Activated CD4-positive, alpha-beta T cell treated with anti-CD3 and anti-CD28 coated beads for 36 hours (primary cell): ENCODE measurements around the gene RBMS1. TPM values are rescaled to one million over a fixed set of nuclear protein-coding genes. Genes with fewer than 3 reads are reported as not detected.

Source experiments
- ATAC-seq: fragments of 200-7000 bp; cut with Tn5 transposase; one replicate; pipeline ENCODE4 v1.10.0; 2021; ENCODE audit warnings: mild to moderate bottlenecking, moderate library complexity
- CTCF ChIA-PET: fragments of 350-600 bp; sonication (Branson Sonifier 250); formaldehyde crosslinking; loops from one replicate; lab custom pipeline; 2021; ENCODE audit warnings: antibody characterized with exemption; lab: Charles Lee
- POLR2A ChIA-PET: fragments of 350-600 bp; sonication (Branson Sonifier 250); formaldehyde crosslinking; loops from one replicate; lab custom pipeline; 2021; ENCODE audit warnings: antibody characterized with exemption, inconsistent platforms; lab: Charles Lee
- DNase-seq: peaks from one replicate; pipeline ENCODE4 v3.0.0-alpha.2; 2020
- H3K27ac Mint-ChIP-seq: one replicate; pipeline ENCODE4 v1.8.0; 2021; ENCODE audit warnings: mixed read lengths
- H3K27me3 Mint-ChIP-seq: one replicate; pipeline ENCODE4 v1.8.0; 2021; ENCODE audit warnings: mixed read lengths
- H3K36me3 Mint-ChIP-seq: one replicate; pipeline ENCODE4 v1.8.0; 2021; ENCODE audit warnings: low read depth, mixed read lengths
- H3K4me1 Mint-ChIP-seq: one replicate; pipeline ENCODE4 v1.8.0; 2021; ENCODE audit warnings: mixed read lengths
- H3K4me3 Mint-ChIP-seq: one replicate; pipeline ENCODE4 v1.8.0; 2021; ENCODE audit warnings: mild to moderate bottlenecking, moderate library complexity, mixed read lengths
- H3K9me3 Mint-ChIP-seq: one replicate; pipeline ENCODE4 v1.8.0; 2021; ENCODE audit warnings: low read depth, mixed read lengths
- intact Hi-C, 2 experiments: fragments of 100-400 bp; cut with DNase I in 1 of 2; cut with micrococcal nuclease in 1 of 2; formaldehyde crosslinking; loops; one replicate each; pipeline versions ENCODE4 v1.14.2 to v1.15.1; 2022 to 2024; cut with DNase I, micrococcal nuclease
- total RNA-seq, 2 experiments: library from RNA; stranded (reverse); gene quantifications; one replicate each; pipeline ENCODE4 v1.2.3, GENCODE V29; 2021

Gene RBMS1
- total RNA-seq, 2 experiments from 2014 or later, result 39.3 to 47.7 TPM

- Mint-ChIP-seq H3K9me3 (no peaks in the 10 kb centered on the region), H3K4me3 (no peak overlapping the region), H3K4me1 (peaks cover 73% of the 10 kb centered on the region), H3K27ac (no peak overlapping the region), H3K27me3 (no peaks in the 10 kb centered on the region), H3K36me3 (peaks cover 6% of the 10 kb centered on the region)
- POLR2A ChIA-PET, result no interaction called here
- DNase-seq, result no peak
- intact Hi-C loops, result loop anchor here (2.0 to 10.0 kb wide), 8 partner anchors 19 to 1125 kb away; partner anchors contain the start of genes TANK (in 2 of the 2) and WDSUB1 (in 1 of the 2)
- CTCF ChIA-PET, result no interaction called here
- no peak for ATAC-seq
Observed at GRCh38 chr2:160409480-160409879, 84.1 kb downstream of the RBMS1 start.

- intact Hi-C loops, result loop anchor here (2.0 to 10.0 kb wide), 8 partner anchors 20 to 1124 kb away; partner anchors contain the start of genes TANK (in 2 of the 2) and WDSUB1 (in 1 of the 2)
- Mint-ChIP-seq H3K36me3 (peaks cover 6% of the 10 kb centered on the region), H3K27me3 (no peaks in the 10 kb centered on the region), H3K4me3 (peak overlapping the region; percentile 79), H3K9me3 (no peaks in the 10 kb centered on the region), H3K4me1 (peaks cover 75% of the 10 kb centered on the region), H3K27ac (peak overlapping the region; percentile 89)
- no peak for ATAC-seq
- DNase-seq, result no peak
- ChIA-PET POLR2A (no interaction called here), CTCF (interaction anchor here (1.4 kb wide), 1 partner anchor 9 kb away, joined by 5 read pairs; no protein-coding TSS in a partner anchor)
Observed at GRCh38 chr2:160408959-160409291, 84.7 kb downstream of the RBMS1 start.

GRCh38 chr2:160408173-160408958 is 85.2 kb downstream of the RBMS1 start:
- DNase-seq, result no peak
- H3K4me1 Mint-ChIP-seq, result peaks cover 78% of the 10 kb centered on the region
- H3K36me3 Mint-ChIP-seq, result peaks cover 6% of the 10 kb centered on the region
- ATAC-seq, result no peak
- intact Hi-C loops, result loop anchor here (2.0 to 10.0 kb wide), 8 partner anchors 20 to 1124 kb away; partner anchors contain the start of genes TANK (in 2 of the 2) and WDSUB1 (in 1 of the 2)
- H3K4me3 Mint-ChIP-seq, result peak overlapping the region; percentile 79
- peak overlapping the region; percentile 89 for H3K27ac Mint-ChIP-seq
- ChIA-PET CTCF (interaction anchor here (1.1 to 1.4 kb wide), 2 partner anchors 9 to 85 kb away, joined by 3 to 5 read pairs; no protein-coding TSS in a partner anchor), POLR2A (no interaction called here)
- H3K9me3 Mint-ChIP-seq, result no peaks in the 10 kb centered on the region
- H3K27me3 Mint-ChIP-seq, result no peaks in the 10 kb centered on the region

GRCh38 chr2:160407393-160408172 is 86.0 kb downstream of the RBMS1 start:
- DNase-seq (peak; percentile 68), ATAC-seq (peak; percentile 30)
- H3K9me3 Mint-ChIP-seq, result no peaks in the 10 kb centered on the region
- peaks cover 6% of the 10 kb centered on the region for H3K36me3 Mint-ChIP-seq
- ChIA-PET CTCF (interaction anchor here (1.1 to 1.6 kb wide), 3 partner anchors 10 to 84 kb away, joined by 3 to 5 read pairs (median 5); no protein-coding TSS in a partner anchor), POLR2A (interaction anchor here (0.6 to 1.2 kb wide), 3 partner anchors 10 to 228 kb away, joined by 3 to 8 read pairs (median 3); no protein-coding TSS in a partner anchor)
- intact Hi-C loops, result loop anchor here (2.0 to 10.0 kb wide), 11 partner anchors 21 to 1123 kb away; partner anchors contain the start of genes RBMS1 (in 2 of the 2), TANK (in 2 of the 2) and WDSUB1 (in 1 of the 2)
- H3K4me3 Mint-ChIP-seq, result peak overlapping the region; percentile 85
- H3K27me3 Mint-ChIP-seq, result no peaks in the 10 kb centered on the region
- H3K27ac Mint-ChIP-seq, result peak overlapping the region; percentile 98
- peaks cover 79% of the 10 kb centered on the region for H3K4me1 Mint-ChIP-seq

GRCh38 chr2:160406591-160407392 is 86.8 kb downstream of the RBMS1 start:
- intact Hi-C loops, result loop anchor here (2.0 to 10.0 kb wide), 11 partner anchors 22 to 1122 kb away; partner anchors contain the start of genes RBMS1 (in 2 of the 2), TANK (in 2 of the 2) and WDSUB1 (in 1 of the 2)
- ChIA-PET CTCF (interaction anchor here (0.8 to 1.6 kb wide), 5 partner anchors 8 to 293 kb away, joined by 3 to 5 read pairs (median 3); no protein-coding TSS in a partner anchor), POLR2A (interaction anchor here (0.6 to 1.2 kb wide), 7 partner anchors 11 to 227 kb away, joined by 3 to 10 read pairs (median 6); no protein-coding TSS in a partner anchor)
- H3K4me1 Mint-ChIP-seq, result peaks cover 79% of the 10 kb centered on the region
- no peaks in the 10 kb centered on the region for H3K27me3 Mint-ChIP-seq
- H3K36me3 Mint-ChIP-seq, result peaks cover 9% of the 10 kb centered on the region
- ATAC-seq (peak; percentile 75), DNase-seq (peak; percentile 82)
- H3K27ac Mint-ChIP-seq, result peak overlapping the region; percentile 98
- no peaks in the 10 kb centered on the region for H3K9me3 Mint-ChIP-seq
- H3K4me3 Mint-ChIP-seq, result peak overlapping the region; percentile 85

- Mint-ChIP-seq H3K36me3 (peaks cover 9% of the 10 kb centered on the region), H3K4me1 (peaks cover 76% of the 10 kb centered on the region), H3K27ac (peak overlapping the region; percentile 98), H3K9me3 (no peaks in the 10 kb centered on the region), H3K27me3 (no peaks in the 10 kb centered on the region), H3K4me3 (peak overlapping the region; percentile 85)
- ATAC-seq (peak; percentile 20), DNase-seq (no peak)
- CTCF ChIA-PET, result interaction anchor here (0.6 to 2.7 kb wide), 12 partner anchors 10 to 229 kb away, joined by 3 to 20 read pairs (median 3); no protein-coding TSS in a partner anchor
- POLR2A ChIA-PET, result interaction anchor here (0.8 kb wide), 1 partner anchor 587 kb away, joined by 5 read pairs; no protein-coding TSS in a partner anchor
- intact Hi-C loops, result loop anchor here (1.0 to 10.0 kb wide), 9 partner anchors 11 to 1120 kb away; partner anchors contain the start of genes TANK (in 2 of the 2) and WDSUB1 (in 1 of the 2)
Observed at GRCh38 chr2:160405077-160405867, 88.3 kb downstream of the RBMS1 start.

- intact Hi-C loops, result loop anchor here (10.0 kb wide), 3 partner anchors 732 to 1118 kb away; partner anchors contain the start of genes TANK (in 2 of the 2) and WDSUB1 (in 1 of the 2)
- H3K27me3 Mint-ChIP-seq, result no peaks in the 10 kb centered on the region
- H3K9me3 Mint-ChIP-seq, result no peaks in the 10 kb centered on the region
- ChIA-PET POLR2A (interaction anchor here (0.7 to 1.6 kb wide), 2 partner anchors 48 to 137 kb away, joined by 3 to 4 read pairs; no protein-coding TSS in a partner anchor), CTCF (interaction anchor here (0.6 to 2.7 kb wide), 9 partner anchors 10 to 361 kb away, joined by 3 to 20 read pairs (median 4); no protein-coding TSS in a partner anchor)
- H3K27ac Mint-ChIP-seq, result peak overlapping the region; percentile 79
- ATAC-seq (no peak), DNase-seq (no peak)
- peaks cover 60% of the 10 kb centered on the region for H3K4me1 Mint-ChIP-seq
- peaks cover 9% of the 10 kb centered on the region for H3K36me3 Mint-ChIP-seq
- H3K4me3 Mint-ChIP-seq, result peak overlapping the region; percentile 59
Observed at GRCh38 chr2:160402997-160403979, 90.3 kb downstream of the RBMS1 start.

- no peak for DNase-seq
- Mint-ChIP-seq H3K4me3 (no peak overlapping the region), H3K9me3 (no peaks in the 10 kb centered on the region), H3K4me1 (peaks cover 56% of the 10 kb centered on the region), H3K36me3 (peaks cover 6% of the 10 kb centered on the region), H3K27ac (no peak overlapping the region), H3K27me3 (no peaks in the 10 kb centered on the region)
- POLR2A ChIA-PET, result interaction anchor here (0.6 to 1.6 kb wide), 2 partner anchors 47 to 322 kb away, joined by 4 to 5 read pairs; no protein-coding TSS in a partner anchor
- ATAC-seq, result no peak
- intact Hi-C loops, result loop anchor here (10.0 kb wide), 3 partner anchors 732 to 1118 kb away; partner anchors contain the start of genes TANK (in 2 of the 2) and WDSUB1 (in 1 of the 2)
- CTCF ChIA-PET, result interaction anchor here (0.7 to 1.8 kb wide), 2 partner anchors 68 to 360 kb away, joined by 3 to 4 read pairs; no protein-coding TSS in a partner anchor
Observed at GRCh38 chr2:160402501-160402900, 91.1 kb downstream of the RBMS1 start.
